Measurements from ENCODE around the gene ENKD1.

ENKD1 gene

DNA sequence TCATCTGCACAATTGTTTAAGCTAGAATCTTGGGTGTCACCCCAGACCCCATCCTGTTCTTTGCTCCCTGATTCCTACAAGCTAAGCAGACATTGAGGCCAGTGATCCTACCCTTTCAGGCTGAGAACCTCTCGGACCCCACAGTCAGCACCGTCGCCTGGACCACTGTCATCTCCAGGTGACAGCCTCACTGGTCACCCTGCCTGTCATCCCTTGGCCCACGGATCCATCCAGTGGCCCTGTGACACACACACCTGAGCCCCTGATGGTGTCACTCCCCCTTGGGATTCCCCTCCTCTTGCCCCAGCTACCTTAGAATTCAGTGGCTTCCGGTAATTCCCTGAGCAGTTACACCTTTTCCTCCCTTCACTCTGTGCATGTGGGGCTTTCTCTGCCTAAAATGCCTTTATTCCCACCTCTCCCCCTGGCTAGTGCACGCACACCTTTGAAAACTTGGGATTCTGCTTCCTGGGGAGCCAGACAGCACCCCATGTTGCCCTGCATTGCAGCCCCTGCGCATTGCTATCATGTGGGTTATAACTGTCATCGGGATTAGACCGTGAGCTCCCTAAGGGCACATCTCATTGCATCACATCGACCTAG, 3.0 kb upstream of the ENKD1 start:
- no peak for DNase-seq (ENCODE audit: low spot score)
- peaks cover 9 to 19% of the 10 kb centered on the region in 2 donors for H3K4me1 ChIP-seq (ENCODE audit: control insufficient read depth in 2 of 2, insufficient read depth in 1 of 2, low read depth in 1 of 2, low read length in 2 of 2)
- H3K79me1 ChIP-seq (ENCODE audit: low read depth, low read length) = no peaks in the 10 kb centered on the region
- H3K36me3 ChIP-seq (replicated peaks in 1 of 2; ENCODE audit: control insufficient read depth in 2 of 2, insufficient read depth in 2 of 2, low read length in 2 of 2) = peaks cover 2 to 7% of the 10 kb centered on the region in 2 donors
- no peak overlapping the region for H3K4me2 ChIP-seq (ENCODE audit: insufficient read depth, low read length, poor library complexity, severe bottlenecking)
- no peak overlapping the region for H2BK5ac ChIP-seq (ENCODE audit: low read length)
- no peak overlapping the region for H2BK15ac ChIP-seq (ENCODE audit: low read length)
- no peak overlapping the region for H2AK5ac ChIP-seq (ENCODE audit: low read depth, low read length)
- H3K9me3 ChIP-seq (replicated peaks in 1 of 2; ENCODE audit: control insufficient read depth in 2 of 2, insufficient read depth in 1 of 2, low read depth in 1 of 2, low read length in 2 of 2) = no peaks in the 10 kb centered on the region
- no peak overlapping the region for H3K18ac ChIP-seq (ENCODE audit: low read length)
- no peak overlapping the region for H2BK12ac ChIP-seq (ENCODE audit: low read length)
- H3K23ac ChIP-seq (ENCODE audit: low read depth, low read length, poor library complexity) = no peak overlapping the region
- no CpG with 5 or more reads among the region's 10 CpGs for WGBS, 2 donors (ENCODE audit: extremely low coverage in 2 of 2, insufficient read length in 2 of 2, insufficient replicate concordance in 1 of 2)
- no peak overlapping the region for H3K9ac ChIP-seq (ENCODE audit: low read depth, low read length, poor library complexity)
- no peak overlapping the region for H3K27ac ChIP-seq (replicated peaks; ENCODE audit: low read length)
- H4K91ac ChIP-seq (ENCODE audit: low read depth, low read length, poor library complexity) = no peak overlapping the region
- no peak overlapping the region for H4K8ac ChIP-seq (ENCODE audit: low read depth, low read length)
- no peak overlapping the region for H3K4me3 ChIP-seq (ENCODE audit: low read length in 2 of 2)
- no peak overlapping the region for H2BK120ac ChIP-seq (ENCODE audit: low read depth, low read length)
- no peak overlapping the region for H3K14ac ChIP-seq (ENCODE audit: low read length)
- H3K27me3 ChIP-seq (ENCODE audit: control insufficient read depth in 3 of 3, insufficient read depth in 3 of 3, low read depth in 1 of 3, low read length in 3 of 3) = no peaks in the 10 kb centered on the region
- H2AFZ ChIP-seq (ENCODE audit: low read length) = no peak overlapping the region
- no peak overlapping the region for H3K4ac ChIP-seq (ENCODE audit: low read length)

DNA sequence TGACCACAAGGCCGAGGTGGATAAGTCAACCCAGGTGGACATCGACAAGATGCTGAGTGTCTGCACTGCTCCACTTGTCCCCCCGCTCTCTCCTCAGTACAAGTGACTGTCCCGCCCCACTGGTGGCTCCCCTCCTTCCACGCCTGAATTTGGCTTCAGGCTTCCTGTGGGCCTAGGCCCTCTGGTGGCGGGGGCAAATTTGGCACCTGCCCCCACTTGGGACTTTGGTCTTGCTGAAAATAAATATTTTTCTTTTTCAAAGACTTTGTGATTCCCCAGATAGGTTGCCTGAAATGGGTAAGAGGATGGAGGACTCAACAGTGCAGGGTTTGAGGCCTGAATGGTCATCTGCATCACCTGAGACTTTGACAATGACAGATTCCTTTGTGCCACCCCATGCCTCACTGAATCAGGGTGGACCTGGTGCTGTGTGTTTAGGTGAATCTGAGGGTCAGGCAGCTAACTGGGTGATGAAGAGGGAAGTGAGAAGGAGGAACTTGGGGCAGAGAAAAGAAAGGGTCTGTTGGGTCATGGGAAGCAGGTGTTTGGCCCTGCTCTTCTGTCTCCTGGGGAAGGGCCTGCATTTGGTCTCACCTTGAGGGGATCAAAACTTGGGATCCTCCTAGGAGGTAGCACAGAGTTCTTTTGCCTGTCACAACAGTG, 2.1 kb upstream of the ENKD1 start:
- DNase-seq (ENCODE audit: low spot score) = no peak
- Histone ChIP-seq H3K27ac (replicated peaks; ENCODE audit: low read length) (no peak overlapping the region), H3K9me3 (replicated peaks in 1 of 2; ENCODE audit: control insufficient read depth in 2 of 2, insufficient read depth in 1 of 2, low read depth in 1 of 2, low read length in 2 of 2) (no peaks in the 10 kb centered on the region), H3K4me1 (ENCODE audit: control insufficient read depth in 2 of 2, insufficient read depth in 1 of 2, low read depth in 1 of 2, low read length in 2 of 2) (peaks cover 9 to 19% of the 10 kb centered on the region in 2 donors), H2BK15ac (ENCODE audit: low read length) (no peak overlapping the region), H2BK5ac (ENCODE audit: low read length) (peak overlapping the region; percentile 45), H2BK120ac (ENCODE audit: low read depth, low read length) (no peak overlapping the region), H2AFZ (ENCODE audit: low read length) (no peak overlapping the region), H4K91ac (ENCODE audit: low read depth, low read length, poor library complexity) (no peak overlapping the region), H4K8ac (ENCODE audit: low read depth, low read length) (no peak overlapping the region), H2AK5ac (ENCODE audit: low read depth, low read length) (no peak overlapping the region), H3K27me3 (ENCODE audit: control insufficient read depth in 3 of 3, insufficient read depth in 3 of 3, low read depth in 1 of 3, low read length in 3 of 3) (no peaks in the 10 kb centered on the region), H3K36me3 (replicated peaks in 1 of 2; ENCODE audit: control insufficient read depth in 2 of 2, insufficient read depth in 2 of 2, low read length in 2 of 2) (peaks cover 2 to 16% of the 10 kb centered on the region in 2 donors), H3K14ac (ENCODE audit: low read length) (peak overlapping the region; percentile 41), H3K79me1 (ENCODE audit: low read depth, low read length) (no peaks in the 10 kb centered on the region), H3K9ac (ENCODE audit: low read depth, low read length, poor library complexity) (peak overlapping the region; percentile 74), H3K18ac (ENCODE audit: low read length) (no peak overlapping the region), H3K4me3 (ENCODE audit: low read length in 2 of 2) (no peak overlapping the region), H3K4ac (ENCODE audit: low read length) (no peak overlapping the region), H2BK12ac (ENCODE audit: low read length) (no peak overlapping the region), H3K4me2 (ENCODE audit: insufficient read depth, low read length, poor library complexity, severe bottlenecking) (no peak overlapping the region), H3K23ac (ENCODE audit: low read depth, low read length, poor library complexity) (peak overlapping the region; percentile 37)
- WGBS, 2 donors (ENCODE audit: extremely low coverage in 2 of 2, insufficient read length in 2 of 2, insufficient replicate concordance in 1 of 2) = no CpG with 5 or more reads among the region's 6 CpGs

DNA sequence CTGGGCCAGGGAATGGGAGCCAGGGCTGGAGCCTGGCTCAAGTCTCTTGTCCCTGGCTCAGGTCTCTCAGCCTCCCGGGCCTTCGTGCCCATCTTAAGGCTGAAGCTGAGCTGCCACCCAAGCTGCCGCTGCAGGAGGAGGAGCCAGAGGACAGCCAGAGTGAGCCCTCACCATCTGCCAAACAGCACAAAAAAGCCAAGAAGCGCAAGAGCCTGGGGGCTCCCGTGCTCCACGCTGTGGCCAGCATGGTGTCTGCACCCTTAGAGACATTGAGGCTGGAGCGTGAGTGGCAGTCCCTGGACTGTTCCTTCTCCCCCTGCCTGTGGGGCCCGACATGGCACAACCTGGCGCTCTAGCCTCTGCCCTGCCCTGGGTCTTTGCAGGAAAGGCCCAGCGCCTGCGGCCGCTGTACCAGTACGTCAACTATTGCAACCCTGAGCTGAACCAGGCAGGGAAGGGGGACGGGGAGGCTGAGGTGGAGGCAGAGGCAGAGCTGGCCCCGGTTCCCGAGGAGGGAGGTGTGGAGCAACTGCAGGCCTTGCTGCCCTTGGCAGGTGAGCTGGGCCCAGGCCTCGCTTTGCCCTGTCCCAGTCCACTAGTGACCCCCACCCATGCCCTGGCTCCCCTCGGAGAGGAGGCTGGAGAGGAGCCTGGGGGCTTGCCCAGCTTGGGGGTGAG, 1.4 kb upstream of the ENKD1 start:
- Histone ChIP-seq H2BK12ac (ENCODE audit: low read length) (no peak overlapping the region), H3K9me3 (replicated peaks in 1 of 2; ENCODE audit: control insufficient read depth in 2 of 2, insufficient read depth in 1 of 2, low read depth in 1 of 2, low read length in 2 of 2) (no peaks in the 10 kb centered on the region), H2BK120ac (ENCODE audit: low read depth, low read length) (no peak overlapping the region), H4K91ac (ENCODE audit: low read depth, low read length, poor library complexity) (no peak overlapping the region), H4K8ac (ENCODE audit: low read depth, low read length) (no peak overlapping the region), H3K18ac (ENCODE audit: low read length) (peak overlapping the region; percentile 45), H2AK5ac (ENCODE audit: low read depth, low read length) (no peak overlapping the region), H3K4me2 (ENCODE audit: insufficient read depth, low read length, poor library complexity, severe bottlenecking) (peak overlapping the region; percentile 26), H3K9ac (ENCODE audit: low read depth, low read length, poor library complexity) (peak overlapping the region; percentile 74), H3K4me3 (ENCODE audit: low read length in 2 of 2) (peak overlapping the region in 1 of 2 donors; percentile 51), H3K27ac (replicated peaks; ENCODE audit: low read length) (no peak overlapping the region), H2BK15ac (ENCODE audit: low read length) (no peak overlapping the region), H3K4ac (ENCODE audit: low read length) (no peak overlapping the region), H2BK5ac (ENCODE audit: low read length) (peak overlapping the region; percentile 45), H3K4me1 (ENCODE audit: control insufficient read depth in 2 of 2, insufficient read depth in 1 of 2, low read depth in 1 of 2, low read length in 2 of 2) (peaks cover 9 to 19% of the 10 kb centered on the region in 2 donors), H3K14ac (ENCODE audit: low read length) (peak overlapping the region; percentile 41), H3K79me1 (ENCODE audit: low read depth, low read length) (no peaks in the 10 kb centered on the region), H3K27me3 (ENCODE audit: control insufficient read depth in 3 of 3, insufficient read depth in 3 of 3, low read depth in 1 of 3, low read length in 3 of 3) (no peaks in the 10 kb centered on the region), H2AFZ (ENCODE audit: low read length) (peak overlapping the region; percentile 53), H3K23ac (ENCODE audit: low read depth, low read length, poor library complexity) (peak overlapping the region; percentile 37), H3K36me3 (replicated peaks in 1 of 2; ENCODE audit: control insufficient read depth in 2 of 2, insufficient read depth in 2 of 2, low read length in 2 of 2) (peaks cover 6 to 22% of the 10 kb centered on the region in 2 donors)
- peak; percentile 72 for DNase-seq (ENCODE audit: low spot score)
- no CpG with 5 or more reads among the region's 18 CpGs for WGBS, 2 donors (ENCODE audit: extremely low coverage in 2 of 2, insufficient read length in 2 of 2, insufficient replicate concordance in 1 of 2)

DNA sequence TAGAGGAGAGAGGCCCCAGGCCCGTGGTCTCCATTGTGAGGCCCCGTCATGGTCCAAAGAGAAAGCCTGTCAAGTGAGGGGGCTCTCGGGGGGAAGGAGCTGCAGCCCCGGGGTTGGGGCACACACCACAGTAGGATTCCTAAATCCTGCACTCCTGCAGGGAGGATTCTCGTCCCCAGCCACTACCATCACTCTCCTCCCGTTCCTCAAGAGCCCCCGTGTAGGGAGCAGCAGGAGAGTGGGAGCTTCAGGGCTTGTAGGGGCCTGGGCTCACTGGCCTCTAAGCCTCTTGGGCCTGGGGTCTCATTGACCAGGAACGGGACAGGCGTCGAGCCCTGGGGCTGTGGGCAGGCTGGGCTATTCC, 885 bp upstream of the ENKD1 start:
- Histone ChIP-seq H3K4ac (ENCODE audit: low read length) (no peak overlapping the region), H2BK5ac (ENCODE audit: low read length) (peak overlapping the region; percentile 91), H2AK5ac (ENCODE audit: low read depth, low read length) (peak overlapping the region; percentile 96), H3K4me1 (ENCODE audit: control insufficient read depth in 2 of 2, insufficient read depth in 1 of 2, low read depth in 1 of 2, low read length in 2 of 2) (peaks cover 9 to 19% of the 10 kb centered on the region in 2 donors), H2AFZ (ENCODE audit: low read length) (peak overlapping the region; percentile 96), H3K9ac (ENCODE audit: low read depth, low read length, poor library complexity) (peak overlapping the region; percentile 93), H3K27me3 (ENCODE audit: control insufficient read depth in 3 of 3, insufficient read depth in 3 of 3, low read depth in 1 of 3, low read length in 3 of 3) (no peaks in the 10 kb centered on the region), H3K79me1 (ENCODE audit: low read depth, low read length) (no peaks in the 10 kb centered on the region), H3K23ac (ENCODE audit: low read depth, low read length, poor library complexity) (peak overlapping the region; percentile 90), H3K27ac (replicated peaks; ENCODE audit: low read length) (no peak overlapping the region), H2BK120ac (ENCODE audit: low read depth, low read length) (no peak overlapping the region), H3K4me2 (ENCODE audit: insufficient read depth, low read length, poor library complexity, severe bottlenecking) (peak overlapping the region; percentile 99), H4K8ac (ENCODE audit: low read depth, low read length) (no peak overlapping the region), H3K14ac (ENCODE audit: low read length) (peak overlapping the region; percentile 96), H2BK12ac (ENCODE audit: low read length) (no peak overlapping the region), H2BK15ac (ENCODE audit: low read length) (no peak overlapping the region), H3K18ac (ENCODE audit: low read length) (peak overlapping the region; percentile 59), H3K9me3 (replicated peaks in 1 of 2; ENCODE audit: control insufficient read depth in 2 of 2, insufficient read depth in 1 of 2, low read depth in 1 of 2, low read length in 2 of 2) (no peaks in the 10 kb centered on the region), H3K4me3 (ENCODE audit: low read length in 2 of 2) (peak overlapping the region in 1 of 2 donors; percentile 51), H4K91ac (ENCODE audit: low read depth, low read length, poor library complexity) (no peak overlapping the region), H3K36me3 (replicated peaks in 1 of 2; ENCODE audit: control insufficient read depth in 2 of 2, insufficient read depth in 2 of 2, low read length in 2 of 2) (peaks cover 10 to 28% of the 10 kb centered on the region in 2 donors)
- DNase-seq (ENCODE audit: low spot score) = no peak
- no CpG with 5 or more reads among the region's 10 CpGs for WGBS, 2 donors (ENCODE audit: extremely low coverage in 2 of 2, insufficient read length in 2 of 2, insufficient replicate concordance in 1 of 2)

Measured in neuronal stem cell (in vitro differentiated cells).